ENCODE data around the gene ZNF23.

ZNF23 gene

GRCh38 chr16:71464231-71464630 is 2.2 kb upstream of the ZNF23 start:
- DNase-seq = no peak

- DNase-seq = no peak
These were observed 1.1 kb downstream of the ZNF23 start for GRCh38 chr16:71460941-71461340.

GRCh38 chr16:71460236-71460635 is 1.8 kb downstream of the ZNF23 start:
- no peak for DNase-seq

- no peak for DNase-seq
These were observed 2.5 kb downstream of the ZNF23 start for GRCh38 chr16:71459510-71459909.

- no peak for DNase-seq
These were observed 5.2 kb downstream of the ZNF23 start for GRCh38 chr16:71456801-71457200.

GRCh38 chr16:71453036-71453435 is 9.0 kb downstream of the ZNF23 start:
- no peak for DNase-seq

GRCh38 chr16:71449020-71449419 is 13.0 kb downstream of the ZNF23 start:
- no peak for DNase-seq

- DNase-seq = no peak
These were observed 13.7 kb downstream of the ZNF23 start for GRCh38 chr16:71448274-71448866.

- no peak for DNase-seq
These were observed 18.3 kb downstream of the ZNF23 start for GRCh38 chr16:71443714-71444113.

- no peak for DNase-seq
These were observed 20.0 kb downstream of the ZNF23 start, which contains the start of gene TLE7 for GRCh38 chr16:71442051-71442440. Gene TLE7 (minus strand): TSS chr16:71442054. CDS start chr16:71433324, 8,730 bp downstream.

GRCh38 chr16:71441348-71442050 is 20.5 kb downstream of the ZNF23 start:
- DNase-seq = peak; percentile 23

- DNase-seq = peak; percentile 15
These were observed 21.2 kb downstream of the ZNF23 start for GRCh38 chr16:71440669-71441347.

- no peak for DNase-seq
These were observed 22.5 kb downstream of the ZNF23 start for GRCh38 chr16:71439523-71439922.

- DNase-seq = no peak
These were observed 25.6 kb downstream of the ZNF23 start for GRCh38 chr16:71436473-71436872.

GRCh38 chr16:71432906-71433305 is 29.1 kb downstream of the ZNF23 start:
- no peak for DNase-seq

GRCh38 chr16:71431991-71432390 is 30.1 kb downstream of the ZNF23 start:
- no peak for DNase-seq

GRCh38 chr16:71431176-71431575 is 30.9 kb downstream of the ZNF23 start:
- DNase-seq = no peak

- no peak for DNase-seq
These were observed 31.3 kb downstream of the ZNF23 start for GRCh38 chr16:71430744-71431143.

- no peak for DNase-seq
These were observed 32.5 kb downstream of the ZNF23 start for GRCh38 chr16:71429581-71429980.

- no peak for DNase-seq
These were observed 33.2 kb downstream of the ZNF23 start for GRCh38 chr16:71428883-71429282.

GRCh38 chr16:71428385-71428784 is 33.7 kb downstream of the ZNF23 start:
- no peak for DNase-seq

GRCh38 chr16:71426880-71427615 is 35.0 kb downstream of the ZNF23 start:
- no peak for DNase-seq
